Small intestine (tissue), 7 donors: ENCODE measurements around the gene SP2. TPM values are rescaled to one million over a fixed set of nuclear protein-coding genes. Genes with fewer than 3 reads are reported as not detected.

ENCODE experiments used
- DNase-seq, 2 donors: peaks; one replicate each; pipeline versions ENCODE4 v3.0.0 to v3.0.0-alpha.2; 2013
- FAIRE-seq: peaks from 2 replicates; lab custom pipeline; 2012; peaks lifted over from hg19 to GRCh38; lab: Jason Lieb, UNC
- H3K27ac ChIP-seq, 3 donors: one replicate each; pipeline ENCODE4 v1.5.1; 2013; ENCODE audit warnings: low read length in 2 of 3, mild to moderate bottlenecking in 2 of 3, control low read depth in 1 of 3, inconsistent platforms in 1 of 3, low read depth in 1 of 3, moderate library complexity in 1 of 3
- H3K27me3 ChIP-seq, 3 donors: one replicate each; pipeline ENCODE4 v1.6.1; 2013; ENCODE audit warnings: low read length in 3 of 3, inconsistent platforms in 1 of 3; ENCODE audit not compliant: control insufficient read depth in 3 of 3, insufficient read depth in 3 of 3
- H3K36me3 ChIP-seq, 3 donors: one replicate each; pipeline ENCODE4 v1.6.1; 2013; ENCODE audit warnings: low read length in 3 of 3, inconsistent platforms in 1 of 3, low read depth in 1 of 3, mild to moderate bottlenecking in 1 of 3, moderate library complexity in 1 of 3; ENCODE audit not compliant: control insufficient read depth in 3 of 3, insufficient read depth in 2 of 3
- H3K4me1 ChIP-seq, 3 donors: one replicate each; pipeline ENCODE4 v1.6.1; 2013; ENCODE audit warnings: low read length in 2 of 3, inconsistent platforms in 1 of 3, low read depth in 1 of 3, mild to moderate bottlenecking in 1 of 3, moderate library complexity in 1 of 3; ENCODE audit not compliant: control insufficient read depth in 3 of 3, insufficient read depth in 2 of 3
- H3K4me3 ChIP-seq, 3 donors: one replicate each; pipeline ENCODE4 v1.5.1; 2013; ENCODE audit warnings: low read length in 3 of 3, control low read depth in 1 of 3, inconsistent platforms in 1 of 3, low read depth in 1 of 3, mild to moderate bottlenecking in 1 of 3, moderate library complexity in 1 of 3
- H3K9me3 ChIP-seq, 2 donors: one replicate each; pipeline ENCODE4 v1.6.1; 2013; ENCODE audit warnings: low read depth in 1 of 2, low read length in 1 of 2; ENCODE audit not compliant: control insufficient read depth in 2 of 2, insufficient read depth in 1 of 2
- WGBS, 3 donors: extraction: QIAGEN DNeasy Blood & Tissue Kit; methylation state at CpG; one replicate each; pipeline ENCODE4 v1.1.7; 2013; 5-methylcytosine and 5-hydroxymethylcytosine counted together
- polyA plus RNA-seq, 4 donors: library from polyadenylated mRNA; stranded (reverse) in 3 of 4; unstranded in 1 of 4; fragments of 200-250 nt in 3 of 4; fragments of 120-200 nt in 1 of 4; gene quantifications; one replicate each; pipeline versions ENCODE4 v1.2.1 to v1.2.3, GENCODE V29; 2013
- donor health status: healthy with polysubstance abuse.
- donor health status: control.
- donor health status: control.
- donor health status: Bipolar disorder and iron deficiency.
- donor health status: healthy.

SP2 gene
- polyA plus RNA-seq, 4 donors: 8.7 to 17.3 (median 12.6) TPM

- no peak overlapping the region for H3K4me3 ChIP-seq
- no peaks in the 10 kb centered on the region for H3K27me3 ChIP-seq
- no peak for FAIRE-seq
- WGBS, 3 donors: 62 to 76% (median 70%) methylated on average over 9 of the region's 9 CpGs
- no peaks in the 10 kb centered on the region for H3K9me3 ChIP-seq
- H3K36me3 ChIP-seq: no peaks in the 10 kb centered on the region
- peak overlapping the region; percentile 12 to 86 (median 85) for H3K27ac ChIP-seq
- peaks cover 0 to 68% (median 9%) of the 10 kb centered on the region in 3 donors for H3K4me1 ChIP-seq
- DNase-seq: peak in 1 of 2 donors; percentile 21
These were observed 13.1 kb upstream of the SP2 start for GRCh38 chr17:47882695-47883588.

- H3K4me3 ChIP-seq: no peak overlapping the region
- DNase-seq (peak; percentile 77 to 78), FAIRE-seq (no peak)
- H3K9me3 ChIP-seq: no peaks in the 10 kb centered on the region
- H3K36me3 ChIP-seq: no peaks in the 10 kb centered on the region
- peak overlapping the region; percentile 85 to 87 (median 86) for H3K27ac ChIP-seq
- H3K4me1 ChIP-seq: peaks cover 0 to 59% (median 9%) of the 10 kb centered on the region in 3 donors
- WGBS, 3 donors: 25 to 59% (median 35%) methylated on average over 9 of the region's 9 CpGs
- no peaks in the 10 kb centered on the region for H3K27me3 ChIP-seq
These were observed 12.2 kb upstream of the SP2 start for GRCh38 chr17:47883589-47884426.

GRCh38 chr17:47884427-47884740 is 11.7 kb upstream of the SP2 start:
- no peak for FAIRE-seq
- Histone ChIP-seq H3K9me3 (no peaks in the 10 kb centered on the region), H3K27me3 (no peaks in the 10 kb centered on the region), H3K36me3 (no peaks in the 10 kb centered on the region), H3K4me1 (peaks cover 0 to 57% (median 9%) of the 10 kb centered on the region in 3 donors), H3K27ac (peak overlapping the region; percentile 85 to 87 (median 86)), H3K4me3 (no peak overlapping the region)
- WGBS, 3 donors: 6 to 29% (median 23%) methylated on average over 5 of the region's 5 CpGs
- no peak for DNase-seq

GRCh38 chr17:47884905-47885730 is 10.9 kb upstream of the SP2 start:
- peak; percentile 79 to 90 for DNase-seq

GRCh38 chr17:47888293-47888692 is 7.7 kb upstream of the SP2 start:
- Histone ChIP-seq H3K27ac (no peak overlapping the region), H3K27me3 (no peaks in the 10 kb centered on the region), H3K4me1 (peaks cover 0 to 34% (median 7%) of the 10 kb centered on the region in 3 donors), H3K9me3 (no peaks in the 10 kb centered on the region), H3K4me3 (no peak overlapping the region), H3K36me3 (no peaks in the 10 kb centered on the region)
- no peak for DNase-seq
- no peak for FAIRE-seq
- 72 to 89% (median 86%) methylated on average over 6 of the region's 6 CpGs for WGBS, 3 donors

More at GRCh38 chr17:47884905-47885730, 10.9 kb upstream of the SP2 start:
- no peaks in the 10 kb centered on the region for H3K27me3 ChIP-seq
- FAIRE-seq: no peak
- no peaks in the 10 kb centered on the region for H3K9me3 ChIP-seq
- H3K4me3 ChIP-seq: no peak overlapping the region
- peaks cover 0 to 58% (median 9%) of the 10 kb centered on the region in 3 donors for H3K4me1 ChIP-seq
- peak overlapping the region; percentile 85 to 87 (median 86) for H3K27ac ChIP-seq
- no peaks in the 10 kb centered on the region for H3K36me3 ChIP-seq
- WGBS, 3 donors: 9 to 41% (median 29%) methylated on average over 11 of the region's 11 CpGs

- H3K27ac ChIP-seq: no peak overlapping the region
- 39 to 41% (median 39%) methylated on average over 11 of the region's 11 CpGs for whole genome bisulfite sequencing, 3 donors
- H3K4me1 ChIP-seq: peaks cover 0 to 24% (median 0%) of the 10 kb centered on the region in 3 donors
- no peaks in the 10 kb centered on the region for H3K27me3 ChIP-seq
- H3K9me3 ChIP-seq: no peaks in the 10 kb centered on the region
- peak; percentile 85 to 90 for DNase-seq
- no peak overlapping the region for H3K4me3 ChIP-seq
- no peaks in the 10 kb centered on the region for H3K36me3 ChIP-seq
- no peak for FAIRE-seq
These were observed 6.1 kb upstream of the SP2 start for GRCh38 chr17:47889734-47890529.

GRCh38 chr17:47891545-47892088 is 4.4 kb upstream of the SP2 start:
- no peak for FAIRE-seq
- Histone ChIP-seq H3K36me3 (no peaks in the 10 kb centered on the region), H3K9me3 (no peaks in the 10 kb centered on the region), H3K27me3 (no peaks in the 10 kb centered on the region), H3K4me3 (no peak overlapping the region), H3K4me1 (peaks cover 0 to 11% (median 0%) of the 10 kb centered on the region in 3 donors), H3K27ac (no peak overlapping the region)
- DNase-seq: no peak
- WGBS, 3 donors: 79 to 92% (median 90%) methylated on average over 4 of the region's 4 CpGs
